GM12874 (cell line): Measurements from ENCODE around the gene SLC6A6.

Experiments
- TF ChIP-seq, protein P1 (sequence below): IDR thresholded peaks from 2 replicates; pipeline ENCODE4 v1.5.1; 2011; ENCODE audit warnings: low read depth, mild to moderate bottlenecking, control low read depth, low read length, moderate library complexity; ENCODE audit not compliant: insufficient read depth

Gene SLC6A6

DNA sequence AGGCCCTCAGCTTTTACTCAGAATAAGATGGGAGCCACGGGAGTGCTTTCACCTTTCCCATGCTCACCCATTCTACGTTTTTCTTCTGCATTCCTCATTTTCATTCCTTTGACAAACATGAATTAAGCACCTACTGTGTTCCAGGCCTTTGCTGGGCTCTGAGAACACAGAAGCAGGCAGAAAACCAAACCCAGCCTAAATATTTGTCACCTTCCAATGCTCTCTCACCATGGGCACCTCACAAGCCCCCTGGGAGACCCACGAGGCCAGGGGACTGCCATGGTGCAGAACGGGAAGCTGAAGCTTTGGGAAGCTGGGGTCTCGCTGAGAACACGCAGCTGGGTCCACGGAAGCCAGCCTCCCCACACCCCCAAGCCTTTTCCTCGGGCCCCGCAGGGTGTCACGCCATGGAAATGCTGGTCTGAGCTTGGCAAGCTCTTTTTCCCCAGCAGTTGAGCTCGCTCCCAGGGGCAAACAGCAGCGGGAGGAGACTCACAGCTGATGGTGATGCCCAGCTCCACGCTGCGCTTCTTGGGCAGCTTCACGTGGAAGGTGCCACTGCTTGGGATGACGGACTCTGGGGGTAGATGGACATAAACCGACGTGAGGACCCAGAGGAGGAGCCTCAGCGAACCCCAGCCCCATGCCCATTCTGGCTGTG is 110.0 kb downstream of the SLC6A6 start:
- TF ChIP-seq, protein P1, sequence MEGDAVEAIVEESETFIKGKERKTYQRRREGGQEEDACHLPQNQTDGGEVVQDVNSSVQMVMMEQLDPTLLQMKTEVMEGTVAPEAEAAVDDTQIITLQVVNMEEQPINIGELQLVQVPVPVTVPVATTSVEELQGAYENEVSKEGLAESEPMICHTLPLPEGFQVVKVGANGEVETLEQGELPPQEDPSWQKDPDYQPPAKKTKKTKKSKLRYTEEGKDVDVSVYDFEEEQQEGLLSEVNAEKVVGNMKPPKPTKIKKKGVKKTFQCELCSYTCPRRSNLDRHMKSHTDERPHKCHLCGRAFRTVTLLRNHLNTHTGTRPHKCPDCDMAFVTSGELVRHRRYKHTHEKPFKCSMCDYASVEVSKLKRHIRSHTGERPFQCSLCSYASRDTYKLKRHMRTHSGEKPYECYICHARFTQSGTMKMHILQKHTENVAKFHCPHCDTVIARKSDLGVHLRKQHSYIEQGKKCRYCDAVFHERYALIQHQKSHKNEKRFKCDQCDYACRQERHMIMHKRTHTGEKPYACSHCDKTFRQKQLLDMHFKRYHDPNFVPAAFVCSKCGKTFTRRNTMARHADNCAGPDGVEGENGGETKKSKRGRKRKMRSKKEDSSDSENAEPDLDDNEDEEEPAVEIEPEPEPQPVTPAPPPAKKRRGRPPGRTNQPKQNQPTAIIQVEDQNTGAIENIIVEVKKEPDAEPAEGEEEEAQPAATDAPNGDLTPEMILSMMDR: no peak

DNA sequence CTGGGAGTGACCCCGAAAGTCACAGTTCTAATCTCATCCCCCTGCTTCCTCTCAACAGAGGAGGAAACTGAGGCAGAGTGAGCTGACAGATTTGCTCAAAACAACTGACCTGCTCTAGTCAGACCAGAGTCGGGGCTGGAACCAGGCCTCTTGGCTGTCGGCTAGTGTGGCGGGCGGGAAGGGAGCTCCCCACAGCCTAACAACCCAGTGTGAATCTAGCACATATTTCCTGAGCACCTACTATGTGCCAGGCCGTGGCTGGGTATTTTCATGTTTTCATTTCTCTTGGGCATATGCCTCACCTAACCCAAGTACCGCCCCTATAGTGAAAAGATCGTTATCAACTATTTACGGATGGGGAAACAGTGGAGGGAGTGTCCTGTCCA is 110.5 kb downstream of the SLC6A6 start:
- TF ChIP-seq, protein P1: no peak

DNA sequence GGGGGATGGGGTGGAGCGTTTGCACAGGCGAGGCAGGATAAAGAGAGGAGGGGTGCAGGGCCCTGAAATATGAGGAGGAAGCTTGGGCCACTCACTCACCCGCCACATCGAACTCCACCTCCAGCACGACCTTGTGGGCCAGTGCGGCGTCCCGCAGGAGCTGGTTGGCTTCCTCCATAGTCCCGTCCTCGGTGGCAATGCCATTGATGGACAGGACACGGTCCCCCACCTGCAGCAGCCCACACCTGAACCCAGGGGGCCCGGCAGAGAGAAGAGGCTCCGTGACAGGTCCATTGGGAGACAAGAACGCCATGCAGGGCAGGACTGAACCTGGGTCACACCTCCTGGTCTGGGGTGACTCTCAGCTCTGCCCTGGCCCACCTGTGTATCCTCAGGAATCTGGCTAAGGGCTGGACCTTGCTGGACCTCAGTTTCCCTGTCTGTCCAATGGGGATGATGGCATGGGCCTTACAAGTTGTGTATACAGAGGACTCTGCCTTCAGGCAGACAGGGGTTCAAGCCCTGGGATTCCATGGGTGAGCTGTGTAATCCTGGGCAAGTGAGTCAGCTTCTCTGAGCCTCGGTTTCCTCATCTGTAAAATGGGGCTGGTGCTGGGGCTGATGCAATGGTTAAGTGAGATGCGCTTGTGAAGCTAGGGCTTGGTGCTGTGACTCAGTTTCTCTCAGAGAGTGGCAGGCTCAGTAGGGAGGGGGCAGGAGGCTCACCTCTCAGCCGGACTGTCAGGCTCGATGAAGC is 111.3 kb downstream of the SLC6A6 start:
- TF ChIP-seq, protein P1: no peak

DNA sequence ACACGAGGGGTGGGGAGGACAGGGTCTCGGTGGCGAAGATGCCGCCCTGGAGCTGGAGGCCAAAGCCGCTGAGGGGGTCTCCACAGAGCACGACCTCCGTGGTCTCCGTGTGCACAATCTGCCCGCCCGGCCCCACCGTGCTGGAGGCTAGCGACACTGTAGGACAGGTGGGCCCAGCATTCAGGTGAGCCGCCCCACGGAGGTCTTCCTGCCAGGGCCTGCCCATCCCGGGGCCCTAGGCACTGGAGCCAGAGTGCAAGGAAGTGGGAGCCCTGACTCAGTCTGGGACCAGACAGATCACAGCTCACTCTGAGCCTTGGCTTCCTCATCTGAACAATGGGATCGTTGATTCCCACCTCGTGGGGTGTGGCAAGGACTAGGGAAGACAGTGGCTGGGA is 111.9 kb downstream of the SLC6A6 start:
- TF ChIP-seq, protein P1: no peak

DNA sequence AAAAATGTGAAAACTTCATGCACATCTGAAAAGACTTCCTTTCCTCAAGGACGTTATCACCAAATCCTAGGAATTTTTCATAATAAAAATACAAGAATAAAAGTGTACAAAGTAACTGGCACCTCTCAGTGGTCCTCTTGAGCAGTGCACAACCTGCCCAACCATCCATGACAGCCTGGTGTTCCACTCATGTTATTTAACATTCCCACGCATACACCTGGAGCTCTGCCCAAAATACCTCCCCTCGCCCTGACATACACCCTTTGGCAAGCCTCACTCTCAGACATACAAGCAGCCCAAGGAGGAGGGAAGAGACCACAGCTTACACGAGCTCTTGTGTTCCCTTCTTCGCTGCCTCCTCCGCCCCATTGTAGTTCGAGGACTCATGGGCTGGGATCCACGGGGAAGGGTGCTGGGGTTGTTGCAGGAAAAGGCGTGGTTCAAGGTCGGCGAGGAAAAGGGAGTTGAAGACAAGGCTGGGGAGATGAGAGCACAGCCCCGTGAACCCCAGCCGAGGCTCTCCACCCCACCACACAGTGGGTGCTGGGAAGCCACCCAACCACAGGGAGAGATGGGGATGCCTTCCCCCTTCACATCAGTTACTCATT is 114.4 kb downstream of the SLC6A6 start:
- TF ChIP-seq, protein P1: no peak

DNA sequence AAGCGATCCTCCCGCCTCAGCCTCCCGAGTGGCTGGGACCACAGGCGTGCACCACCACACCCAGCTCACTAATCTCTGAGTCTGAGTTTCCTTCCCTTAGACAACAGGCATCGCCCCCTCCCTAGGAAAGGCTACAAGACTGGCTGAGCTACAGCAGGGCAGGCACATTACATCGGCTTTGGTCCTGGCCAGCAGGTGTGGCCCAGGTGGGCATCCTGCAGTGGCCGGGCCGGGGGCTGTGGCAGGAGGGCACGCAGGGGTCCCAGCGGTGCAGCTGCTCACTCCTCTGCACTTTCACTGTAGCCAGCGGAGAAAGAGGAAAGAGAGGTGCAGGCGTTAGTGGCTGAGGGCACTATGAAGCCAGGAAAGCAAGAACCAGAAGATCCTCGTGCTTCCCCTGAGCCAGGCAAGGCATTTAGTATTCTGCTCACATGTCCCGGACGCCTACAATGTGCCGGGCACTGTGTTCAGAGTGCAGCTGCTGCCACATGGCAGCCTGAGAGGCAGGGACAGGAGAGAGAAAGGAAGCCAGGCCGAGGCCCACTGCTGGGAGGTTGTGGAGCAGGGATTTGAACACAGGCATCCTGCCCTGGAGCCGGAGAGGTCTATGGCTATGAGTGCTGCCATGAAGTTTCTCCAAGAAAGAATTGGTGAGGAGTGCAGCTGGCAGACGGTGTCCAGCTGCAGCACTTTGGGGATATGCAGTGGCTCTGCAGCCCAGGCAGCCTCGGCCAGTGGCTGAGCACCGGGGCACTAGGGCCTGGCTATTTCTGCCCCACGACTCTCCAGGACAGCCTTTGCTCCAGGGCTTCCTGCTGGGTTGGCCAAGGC is 115.4 kb downstream of the SLC6A6 start:
- TF ChIP-seq, protein P1: no peak

DNA sequence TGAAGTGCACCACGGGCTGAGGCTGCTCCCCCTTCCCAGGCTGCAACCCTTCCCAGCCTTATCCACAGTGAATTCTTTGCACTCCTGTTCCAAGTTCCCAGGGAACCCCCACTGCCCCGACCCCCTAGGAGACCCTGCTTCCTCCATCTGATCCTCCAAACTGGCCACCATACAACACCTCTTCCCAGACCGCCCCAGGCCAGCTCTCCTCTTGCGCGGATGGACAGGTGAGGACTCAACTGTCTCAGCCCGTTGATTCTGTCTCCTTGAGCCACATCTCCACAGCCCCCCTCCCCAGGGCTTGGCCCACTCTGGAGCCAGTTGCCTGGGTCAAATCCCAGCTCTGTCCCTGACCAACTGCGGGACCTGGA is 116.0 kb downstream of the SLC6A6 start:
- TF ChIP-seq, protein P1: no peak
